ENCODE measurements around the gene MALRD1.

- TF ChIP-seq CTCF (conservative IDR thresholded peaks at IDR 0.05 in 1 of 2, IDR thresholded peaks at IDR 0.05 in 1 of 2; ENCODE audit: extremely low read depth in 1 of 2, insufficient read depth in 1 of 2, low read depth in 1 of 2, low read length in 2 of 2) (no peak), EZH2 (IDR thresholded peaks at IDR 0.05; ENCODE audit: borderline replicate concordance, low read length) (no peak)
Measured at GRCh38 chr10:19668116-19668515, 619.5 kb downstream of the MALRD1 start.
